H1 (cell line): ENCODE data around the gene CTSA. TPM values are rescaled to one million over a fixed set of nuclear protein-coding genes. Genes with fewer than 3 reads are reported as not detected.

Experiments used
- BRCA1 ChIP-seq: IDR thresholded peaks from 2 replicates; pipeline ENCODE4 v1.6.1; 2012; ENCODE audit warnings: low read depth, low read length, improper control_type of control experiment
- CHD7 ChIP-seq: fragments of 300-600 bp; sonication (generic); IDR thresholded peaks from 2 replicates; pipeline ENCODE4 v1.7.1; 2012; ENCODE audit warnings: low read length, moderate library complexity, mild to moderate bottlenecking, inconsistent platforms; ENCODE audit not compliant: insufficient replicate concordance
- CTCF ChIP-seq, 3 experiments: IDR thresholded peaks; 1 replicate in 2 of 3; 2 replicates in 1 of 3; pipeline versions ENCODE4 v1.5.1 to v1.6.1; 2011; ENCODE audit warnings: low read length in 3 of 3, mild to moderate bottlenecking in 3 of 3, inconsistent platforms in 2 of 3, low read depth in 1 of 3, moderate library complexity in 1 of 3; ENCODE audit not compliant: insufficient read depth in 1 of 3; ENCODE audit errors: control extremely low read depth in 1 of 3
- JUND ChIP-seq: IDR thresholded peaks from 2 replicates; pipeline ENCODE4 v1.6.1; 2011; ENCODE audit warnings: mild to moderate bottlenecking, improper control_type of control experiment, low read length
- POU5F1 ChIP-seq: IDR thresholded peaks from 2 replicates; pipeline ENCODE4 v1.6.1; 2011; ENCODE audit warnings: low read depth, mild to moderate bottlenecking, low read length, moderate library complexity
- SP4 ChIP-seq: IDR thresholded peaks from 2 replicates; pipeline ENCODE4 v1.6.1; 2012; ENCODE audit warnings: low read length, inconsistent platforms
- SRF ChIP-seq: IDR thresholded peaks from 2 replicates; pipeline ENCODE4 v1.6.1; 2011; ENCODE audit warnings: mild to moderate bottlenecking, low read depth, low read length, moderate library complexity
- TCF12 ChIP-seq: IDR thresholded peaks from 2 replicates; pipeline ENCODE4 v1.6.1; 2011; ENCODE audit warnings: low read depth, mild to moderate bottlenecking, low read length
- polyA plus RNA-seq, 7 experiments: library from polyadenylated mRNA; depleted of rRNA in 3 of 7; stranded (reverse) in 5 of 7; unstranded in 2 of 7; fragments of >200 nt in 5 of 7; fragments of 200-250 nt in 2 of 7; gene quantifications; 1 replicate in 5 of 7; 2 replicates in 1 of 7; 4 replicates in 1 of 7; pipeline versions ENCODE4 v1.2.1 to v1.2.3, GENCODE V29; 2011 to 2013; ENCODE audit warnings: missing spikeins in 2 of 7, mixed read lengths in 2 of 7
- total RNA-seq: library from RNA; stranded (reverse); fragmentation: NEBNext Ultra II Directional; extraction: Animal tissue kit (Norgen Biotek cat#: 25700); gene quantifications from 2 replicates; pipeline ENCODE4 v1.2.1, GENCODE V29; 2021

The CTSA gene
- total and polyA plus RNA-seq, 2 of the 8 experiments (the other 6 are each of a cell fraction or from before 2014, with no cell fraction given) = 49.7 to 74.0 TPM

- TF ChIP-seq CHD7 (no peak), BRCA1 (no peak), TCF12 (no peak), JUND (no peak), SP4 (no peak), POU5F1 (no peak), CTCF (IDR thresholded peaks at IDR 0.05; ENCODE audit: control extremely low read depth in 1 of 3, insufficient read depth in 1 of 3, low read depth in 1 of 3, low read length in 3 of 3) (no peak), SRF (no peak)
Observed at GRCh38 chr20:45909817-45910669, 18.9 kb downstream of the CTSA start (continued).
